Karpas-422 (cell line): ENCODE data around the gene ADM. TPM values are rescaled to one million over a fixed set of nuclear protein-coding genes. Genes with fewer than 3 reads are reported as not detected.
"Not testable (repeated sequence)": the region's sequence is repeated elsewhere in the genome, so short reads cannot be mapped to it uniquely, and the experiment has no call there.

Source experiments
- DNase-seq: peaks from one replicate; pipeline ENCODE4 v3.0.0-alpha.2; 2015
- H2AFZ ChIP-seq: fragments of 200-600 bp; sonication (generic); 2 replicates; pipeline ENCODE4 v1.6.1; 2014; ENCODE audit warnings: antibody characterized with exemption, low read length, mixed read lengths
- H3K27ac ChIP-seq: fragments of 200-600 bp; sonication (generic); 2 replicates; pipeline ENCODE4 v1.5.1; 2014; ENCODE audit warnings: mild to moderate bottlenecking, low read length, moderate library complexity
- H3K27me3 ChIP-seq: fragments of 200-600 bp; sonication (generic); 2 replicates; pipeline ENCODE4 v1.6.1; 2014; ENCODE audit warnings: low read length, mixed read lengths
- H3K36me3 ChIP-seq: fragments of 200-600 bp; sonication (generic); 2 replicates; pipeline ENCODE4 v1.6.1; 2014; ENCODE audit warnings: low read length, mixed read lengths; ENCODE audit not compliant: insufficient read depth
- H3K4me1 ChIP-seq: fragments of 200-600 bp; sonication (generic); 2 replicates; pipeline ENCODE4 v1.6.1; 2014; ENCODE audit warnings: mild to moderate bottlenecking, low read length, mixed read lengths
- H3K4me2 ChIP-seq: fragments of 200-600 bp; sonication (generic); 2 replicates; pipeline ENCODE4 v1.6.1; 2014; ENCODE audit warnings: low read length, low read depth, mild to moderate bottlenecking; ENCODE audit not compliant: poor library complexity, severe bottlenecking
- H3K4me3 ChIP-seq: fragments of 200-600 bp; sonication (generic); 2 replicates; pipeline ENCODE4 v1.5.1; 2014; ENCODE audit warnings: mild to moderate bottlenecking, antibody characterized with exemption, low read length, mixed read lengths
- H3K79me2 ChIP-seq: fragments of 200-600 bp; sonication (generic); 2 replicates; pipeline ENCODE4 v1.6.1; 2014; ENCODE audit warnings: mild to moderate bottlenecking, low read length, mixed read lengths
- H3K9ac ChIP-seq: fragments of 200-600 bp; sonication (generic); 2 replicates; pipeline ENCODE4 v1.6.0; 2014; ENCODE audit warnings: low read length
- H3K9me2 ChIP-seq: fragments of 200-600 bp; sonication (generic), shearing (Covaris generic); replicated peaks from 2 replicates; pipeline ENCODE4 v1.6.0; 2014; ENCODE audit warnings: mild to moderate bottlenecking, low read length, moderate library complexity; ENCODE audit not compliant: insufficient read depth
- H3K9me3 ChIP-seq: fragments of 300-700, 200-600 bp; sonication (generic); 2 replicates; pipeline ENCODE4 v1.6.1; 2014; ENCODE audit warnings: low read length, mixed read lengths
- H4K20me1 ChIP-seq: fragments of 200-600 bp; sonication (generic); 2 replicates; pipeline ENCODE4 v1.6.1; 2014; ENCODE audit warnings: mild to moderate bottlenecking, antibody characterized with exemption, low read length, low read depth; ENCODE audit not compliant: insufficient read depth
- total RNA-seq: library from RNA; depleted of rRNA; stranded (reverse); fragments of >200 nt; shearing (Covaris generic); gene quantifications from 2 replicates; pipeline ENCODE4 v1.2.3, GENCODE V29; 2014; ENCODE audit warnings: low replicate concordance; rRNA removed

Gene ADM
- 0.43 TPM in 1 of 2 replicates, not detected in the other for total RNA-seq

- peaks cover 24% of the 10 kb centered on the region for H3K4me1 ChIP-seq
- no peaks in the 10 kb centered on the region for H3K36me3 ChIP-seq
- no peak within 1 kb of the TSS for H3K9ac ChIP-seq
- no peaks in the 10 kb centered on the region for H3K9me3 ChIP-seq
- peak within 1 kb of the TSS; percentile 76; the same call in 1 of the 2 replicates for H3K4me3 ChIP-seq
- no peaks in the 10 kb centered on the region for H3K79me2 ChIP-seq
- no peaks in the 10 kb centered on the region for H4K20me1 ChIP-seq
- H3K27ac ChIP-seq, result no peak within 1 kb of the TSS
- no peak for DNase-seq
- no peaks in the 10 kb centered on the region for H3K27me3 ChIP-seq
- H2AFZ ChIP-seq, result 0 out of 2 replicates have a peak within 1 kb of the TSS, but pooled peaks have one; percentile 81
- peak within 1 kb of the TSS; percentile 80 for H3K4me2 ChIP-seq
- H3K9me2 ChIP-seq, result no peaks in the 10 kb centered on the region
Measured at GRCh38 chr11:10304495-10305261, at the start of gene ADM. ADM (plus strand) TSS chr11:10305073; CDS start chr11:10305701, 628 bp downstream.

- Histone ChIP-seq H3K9ac (no peak overlapping the region), H4K20me1 (peaks cover 13% of the 10 kb centered on the region; the same call in 1 of the 2 replicates), H3K79me2 (no peaks in the 10 kb centered on the region), H2AFZ (no peak overlapping the region), H3K4me1 (no peaks in the 10 kb centered on the region), H3K9me3 (no peaks in the 10 kb centered on the region), H3K36me3 (no peaks in the 10 kb centered on the region), H3K9me2 (no peaks in the 10 kb centered on the region), H3K4me3 (no peak overlapping the region), H3K27ac (no peak overlapping the region), H3K27me3 (no peaks in the 10 kb centered on the region), H3K4me2 (no peak overlapping the region)
- no peak for DNase-seq
Measured at GRCh38 chr11:10255388-10256125, 49.3 kb upstream of the ADM start.

GRCh38 chr11:10257478-10257877, 47.4 kb upstream of the ADM start:
- H3K79me2 ChIP-seq, result no peaks in the 10 kb centered on the region
- H3K9ac ChIP-seq, result no peak overlapping the region
- no peaks in the 10 kb centered on the region for H3K36me3 ChIP-seq
- DNase-seq, result no peak
- no peaks in the 10 kb centered on the region for H3K27me3 ChIP-seq
- no peaks in the 10 kb centered on the region for H3K9me3 ChIP-seq
- no peaks in the 10 kb centered on the region for H3K4me1 ChIP-seq
- no peak overlapping the region for H3K4me3 ChIP-seq
- no peak overlapping the region for H3K4me2 ChIP-seq
- H2AFZ ChIP-seq, result no peak overlapping the region
- H3K9me2 ChIP-seq, result no peaks in the 10 kb centered on the region
- H4K20me1 ChIP-seq, result peaks cover 17% of the 10 kb centered on the region; the same call in 1 of the 2 replicates
- H3K27ac ChIP-seq, result no peak overlapping the region

- Histone ChIP-seq H3K27ac (no peak overlapping the region), H3K27me3 (no peaks in the 10 kb centered on the region), H3K79me2 (no peaks in the 10 kb centered on the region), H2AFZ (no peak overlapping the region), H3K36me3 (no peaks in the 10 kb centered on the region), H3K9me2 (no peaks in the 10 kb centered on the region), H3K4me2 (no peak overlapping the region), H3K4me3 (no peak overlapping the region), H3K9ac (no peak overlapping the region), H4K20me1 (0 out of 2 replicates have a peak, but pooled peaks cover 15% of the 10 kb centered on the region), H3K4me1 (no peaks in the 10 kb centered on the region), H3K9me3 (no peaks in the 10 kb centered on the region)
- DNase-seq, result no peak
Measured at GRCh38 chr11:10261821-10262220, 43.1 kb upstream of the ADM start.

GRCh38 chr11:10263929-10264328, 40.9 kb upstream of the ADM start:
- Histone ChIP-seq H4K20me1 (0 out of 2 replicates have a peak, but pooled peaks cover 10% of the 10 kb centered on the region), H3K9me2 (no peaks in the 10 kb centered on the region), H3K9ac (no peak overlapping the region), H3K36me3 (no peaks in the 10 kb centered on the region), H3K27ac (no peak overlapping the region), H2AFZ (no peak overlapping the region), H3K4me3 (no peak overlapping the region), H3K4me2 (no peak overlapping the region), H3K27me3 (no peaks in the 10 kb centered on the region), H3K9me3 (no peaks in the 10 kb centered on the region), H3K79me2 (no peaks in the 10 kb centered on the region), H3K4me1 (no peaks in the 10 kb centered on the region)
- no peak for DNase-seq

- DNase-seq, H3K4me2 ChIP-seq, H3K27me3 ChIP-seq, H3K79me2 ChIP-seq, H3K9ac ChIP-seq, H3K9me2 ChIP-seq, H2AFZ ChIP-seq, H3K27ac ChIP-seq, H3K4me1 ChIP-seq, H3K36me3 ChIP-seq, H3K9me3 ChIP-seq, H3K4me3 ChIP-seq: not testable (repeated sequence)
- H4K20me1 ChIP-seq, result 0 out of 2 replicates have a peak, but pooled peaks cover 10% of the 10 kb centered on the region
Measured at GRCh38 chr11:10264716-10265115, 40.2 kb upstream of the ADM start.

GRCh38 chr11:10265936-10266335, 38.9 kb upstream of the ADM start:
- H3K4me1 ChIP-seq, result no peaks in the 10 kb centered on the region
- no peak overlapping the region for H3K4me3 ChIP-seq
- DNase-seq, result no peak
- no peaks in the 10 kb centered on the region for H3K27me3 ChIP-seq
- no peaks in the 10 kb centered on the region for H3K9me2 ChIP-seq
- H2AFZ ChIP-seq, result no peak overlapping the region
- no peak overlapping the region for H3K4me2 ChIP-seq
- H3K27ac ChIP-seq, result no peak overlapping the region
- no peaks in the 10 kb centered on the region for H3K36me3 ChIP-seq
- no peaks in the 10 kb centered on the region for H3K9me3 ChIP-seq
- H4K20me1 ChIP-seq, result 0 out of 2 replicates have a peak, but pooled peaks cover 10% of the 10 kb centered on the region
- no peaks in the 10 kb centered on the region for H3K79me2 ChIP-seq
- H3K9ac ChIP-seq, result no peak overlapping the region

- Histone ChIP-seq H3K36me3 (no peaks in the 10 kb centered on the region), H3K9ac (no peak overlapping the region), H3K9me2 (no peaks in the 10 kb centered on the region), H4K20me1 (0 out of 2 replicates have a peak, but pooled peaks cover 6% of the 10 kb centered on the region), H3K9me3 (no peaks in the 10 kb centered on the region), H3K4me3 (no peak overlapping the region), H2AFZ (no peak overlapping the region), H3K79me2 (no peaks in the 10 kb centered on the region), H3K4me2 (no peak overlapping the region), H3K4me1 (no peaks in the 10 kb centered on the region), H3K27ac (no peak overlapping the region), H3K27me3 (no peaks in the 10 kb centered on the region)
- DNase-seq, result no peak
Measured at GRCh38 chr11:10267821-10268220, 37.1 kb upstream of the ADM start.
